Right lobe of liver (tissue), 4 donors: ENCODE data around the gene LCNL1.

Source experiments
- POLR2A ChIP-seq: fragments of 450-650 bp; IDR thresholded peaks from one replicate; pipeline ENCODE4 v1.6.1; 2017; ENCODE audit warnings: antibody characterized with exemption, mild to moderate bottlenecking
- TF ChIP-seq, protein P1 (sequence below), 4 donors: fragments of 200-600 bp in 3 of 4; fragments of 450-650 bp in 1 of 4; IDR thresholded peaks; one replicate each; pipeline versions ENCODE4 v1.5.1 to v1.8.0; 2016 to 2022; ENCODE audit warnings: antibody characterized with exemption in 4 of 4, mild to moderate bottlenecking in 2 of 4
- donor health status: DM: no; HTN: no; CAD: no.
- donor health status: DM: no; HTN: no; CAD: no.
- donor health status: DM: no; HTN: yes; CAD: no.

GRCh38 chr9:136978865-136979544 lies 3.8 kb upstream of the LCNL1 start:
- TF ChIP-seq POLR2A = no peak
- TF ChIP-seq, protein P1, sequence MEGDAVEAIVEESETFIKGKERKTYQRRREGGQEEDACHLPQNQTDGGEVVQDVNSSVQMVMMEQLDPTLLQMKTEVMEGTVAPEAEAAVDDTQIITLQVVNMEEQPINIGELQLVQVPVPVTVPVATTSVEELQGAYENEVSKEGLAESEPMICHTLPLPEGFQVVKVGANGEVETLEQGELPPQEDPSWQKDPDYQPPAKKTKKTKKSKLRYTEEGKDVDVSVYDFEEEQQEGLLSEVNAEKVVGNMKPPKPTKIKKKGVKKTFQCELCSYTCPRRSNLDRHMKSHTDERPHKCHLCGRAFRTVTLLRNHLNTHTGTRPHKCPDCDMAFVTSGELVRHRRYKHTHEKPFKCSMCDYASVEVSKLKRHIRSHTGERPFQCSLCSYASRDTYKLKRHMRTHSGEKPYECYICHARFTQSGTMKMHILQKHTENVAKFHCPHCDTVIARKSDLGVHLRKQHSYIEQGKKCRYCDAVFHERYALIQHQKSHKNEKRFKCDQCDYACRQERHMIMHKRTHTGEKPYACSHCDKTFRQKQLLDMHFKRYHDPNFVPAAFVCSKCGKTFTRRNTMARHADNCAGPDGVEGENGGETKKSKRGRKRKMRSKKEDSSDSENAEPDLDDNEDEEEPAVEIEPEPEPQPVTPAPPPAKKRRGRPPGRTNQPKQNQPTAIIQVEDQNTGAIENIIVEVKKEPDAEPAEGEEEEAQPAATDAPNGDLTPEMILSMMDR (IDR thresholded peaks at IDR 0.05) = no peak
